Activated naive CD4-positive, alpha-beta T cell treated with anti-CD3 and anti-CD28 coated beads, Interleukin-2, amount 50 U/mL, for 16 hours (primary cell): Measurements from ENCODE around the gene PRSS12.
"Not testable (repeated sequence)": the region's sequence is repeated elsewhere in the genome, so short reads cannot be mapped to it uniquely, and the experiment has no call there.

Experiments used
- DNase-seq: peaks from one replicate; pipeline ENCODE4 v3.0.0-alpha.2; 2020

PRSS12 gene

GRCh38 chr4:118314221-118314620 lies 38.6 kb downstream of the PRSS12 start:
- no peak for DNase-seq

- no peak for DNase-seq
Measured at GRCh38 chr4:118313098-118313497, 39.7 kb downstream of the PRSS12 start.

- DNase-seq = no peak
Measured at GRCh38 chr4:118308306-118309030, 44.3 kb downstream of the PRSS12 start.

GRCh38 chr4:118307643-118308042 lies 45.2 kb downstream of the PRSS12 start:
- no peak for DNase-seq

GRCh38 chr4:118299619-118300018 lies 53.2 kb downstream of the PRSS12 start:
- DNase-seq = not testable (repeated sequence)

GRCh38 chr4:118296729-118297128 lies 56.1 kb downstream of the PRSS12 start:
- no peak for DNase-seq

- DNase-seq = no peak
Measured at GRCh38 chr4:118290951-118291350, 61.9 kb downstream of the PRSS12 start.

- no peak for DNase-seq
Measured at GRCh38 chr4:118289794-118290193, 63.0 kb downstream of the PRSS12 start.

GRCh38 chr4:118287711-118288451 lies 64.9 kb downstream of the PRSS12 start:
- no peak for DNase-seq

- no peak for DNase-seq
Measured at GRCh38 chr4:118286685-118287084, 66.1 kb downstream of the PRSS12 start.

GRCh38 chr4:118285931-118286330 lies 66.9 kb downstream of the PRSS12 start:
- no peak for DNase-seq

GRCh38 chr4:118284169-118284568 lies 68.6 kb downstream of the PRSS12 start:
- no peak for DNase-seq

- DNase-seq = no peak
Measured at GRCh38 chr4:118282692-118283091, 70.1 kb downstream of the PRSS12 start.

- no peak for DNase-seq
Measured at GRCh38 chr4:118281611-118282442, 71.0 kb downstream of the PRSS12 start.

GRCh38 chr4:118280501-118281218 lies 72.1 kb downstream of the PRSS12 start:
- no peak for DNase-seq

GRCh38 chr4:118279920-118280432 lies 72.8 kb downstream of the PRSS12 start:
- no peak for DNase-seq

GRCh38 chr4:118279328-118279727 lies 73.5 kb downstream of the PRSS12 start:
- DNase-seq = no peak

- DNase-seq = peak; percentile 98
Measured at GRCh38 chr4:118278473-118279274, 74.1 kb downstream of the PRSS12 start.

GRCh38 chr4:118277243-118277642 lies 75.6 kb downstream of the PRSS12 start:
- no peak for DNase-seq

GRCh38 chr4:118276580-118276979 lies 76.2 kb downstream of the PRSS12 start:
- no peak for DNase-seq

- no peak for DNase-seq
Measured at GRCh38 chr4:118273642-118274041, 79.2 kb downstream of the PRSS12 start.

- DNase-seq = no peak
Measured at GRCh38 chr4:118271788-118272187, 81.0 kb downstream of the PRSS12 start.
